B cell (primary cell): ENCODE measurements around the gene GAP43. TPM values are rescaled to one million over a fixed set of nuclear protein-coding genes. Genes with fewer than 3 reads are reported as not detected.

Source experiments
- ATAC-seq: fragments of 200-7000 bp; cut with Tn5 transposase; one replicate; pipeline ENCODE4 v1.10.0; 2021; ENCODE audit warnings: low read depth, mild to moderate bottlenecking, moderate number of reproducible peaks, moderate library complexity
- CTCF ChIA-PET: fragments of 350-600 bp; sonication (Branson Sonifier 250); formaldehyde crosslinking; loops from one replicate; lab custom pipeline; 2021; ENCODE audit warnings: antibody characterized with exemption, inconsistent platforms; lab: Charles Lee
- POLR2A ChIA-PET: fragments of 350-600 bp; sonication (Branson Sonifier 250); formaldehyde crosslinking; loops from one replicate; lab custom pipeline; 2021; ENCODE audit warnings: antibody characterized with exemption; lab: Charles Lee
- DNase-seq: peaks from one replicate; pipeline ENCODE4 v3.0.0; 2013
- H2AFZ ChIP-seq: 2 replicates; pipeline ENCODE4 v1.6.1; 2012; ENCODE audit warnings: mild to moderate bottlenecking, low read depth, low read length; ENCODE audit not compliant: insufficient read depth, poor library complexity, severe bottlenecking
- H3K27ac ChIP-seq, 2 donors: 1 replicate in 1 of 2; 2 replicates in 1 of 2; pipeline ENCODE4 v1.5.1; 2012 to 2013; ENCODE audit warnings: low read length in 2 of 2, mild to moderate bottlenecking in 2 of 2, moderate library complexity in 1 of 2
- H3K27me3 ChIP-seq, 4 experiments: fragments of 200-600 bp in 1 of 4; sonication (generic) in 1 of 4; replicated peaks in 1 of 4; 1 replicate in 2 of 4; 2 replicates in 2 of 4; pipeline versions ENCODE4 v1.6.1 to v1.7.0; 2013 to 2016; ENCODE audit warnings: low read length in 3 of 4, mild to moderate bottlenecking in 2 of 4, mixed read lengths in 1 of 4, moderate library complexity in 1 of 4; ENCODE audit not compliant: insufficient read depth in 4 of 4, control insufficient read depth in 3 of 4; ENCODE audit errors: control extremely low read depth in 1 of 4
- H3K36me3 ChIP-seq, 2 experiments: replicated peaks in 1 of 2; 1 replicate in 1 of 2; 2 replicates in 1 of 2; pipeline versions ENCODE4 v1.6.1 to v1.7.1; 2013; ENCODE audit warnings: low read length in 1 of 2; ENCODE audit not compliant: insufficient read depth in 2 of 2, control insufficient read depth in 1 of 2; ENCODE audit errors: control extremely low read depth in 1 of 2, extremely low read depth in 1 of 2
- H3K4me1 ChIP-seq, 2 donors: fragments of 200-600 bp in 1 of 2; sonication (generic) in 1 of 2; 1 replicate in 1 of 2; 2 replicates in 1 of 2; pipeline versions ENCODE4 v1.5.1 to v1.6.1; 2013 to 2017; ENCODE audit warnings: low read length in 2 of 2; ENCODE audit not compliant: control insufficient read depth in 2 of 2, insufficient read depth in 2 of 2
- H3K4me2 ChIP-seq: replicated peaks from 2 replicates; pipeline ENCODE3; 2012; ENCODE audit warnings: mild to moderate bottlenecking, low read depth, low read length; ENCODE audit not compliant: poor library complexity, severe bottlenecking
- H3K4me3 ChIP-seq, 5 experiments: fragments of 200-600 bp in 1 of 5; sonication (generic) in 1 of 5; 1 replicate in 3 of 5; 2 replicates in 2 of 5; pipeline versions ENCODE4 v1.5.1 to v1.7.0; 2011 to 2016; ENCODE audit warnings: low read length in 4 of 5, mild to moderate bottlenecking in 4 of 5, low read depth in 2 of 5, control low read depth in 1 of 5, moderate library complexity in 1 of 5; ENCODE audit not compliant: insufficient read depth in 1 of 5; ENCODE audit errors: control extremely low read depth in 1 of 5, extremely low read depth in 1 of 5
- H3K79me2 ChIP-seq: fragments of 200-600 bp; sonication (generic); one replicate; pipeline ENCODE4 v1.6.0; 2016; ENCODE audit warnings: low read length; ENCODE audit not compliant: control insufficient read depth, insufficient read depth
- H3K9ac ChIP-seq: fragments of 200-600 bp; sonication (generic); 2 replicates; pipeline ENCODE4 v1.6.1; 2017; ENCODE audit warnings: mild to moderate bottlenecking, low read length, moderate library complexity
- H3K9me3 ChIP-seq, 3 donors: one replicate each; pipeline versions ENCODE4 v1.6.1 to v1.7.1; 2013; ENCODE audit warnings: low read length in 2 of 3; ENCODE audit not compliant: control insufficient read depth in 2 of 3, insufficient read depth in 1 of 3; ENCODE audit errors: control extremely low read depth in 1 of 3
- H4K20me1 ChIP-seq: 2 replicates; pipeline ENCODE4 v1.6.0; 2012; ENCODE audit warnings: mild to moderate bottlenecking, low read length; ENCODE audit not compliant: insufficient read depth, control insufficient read depth, poor library complexity, severe bottlenecking
- H3K27ac Mint-ChIP-seq: one replicate; pipeline ENCODE4 v1.8.0; 2021; ENCODE audit warnings: mixed read lengths
- H3K27me3 Mint-ChIP-seq: one replicate; pipeline ENCODE4 v1.8.0; 2021; ENCODE audit warnings: mixed read lengths
- H3K4me1 Mint-ChIP-seq: one replicate; pipeline ENCODE4 v1.8.0; 2021; ENCODE audit warnings: mixed read lengths
- H3K4me3 Mint-ChIP-seq: one replicate; pipeline ENCODE4 v1.8.0; 2021; ENCODE audit warnings: mixed read lengths
- H3K9me3 Mint-ChIP-seq: one replicate; pipeline ENCODE4 v1.8.0; 2022; ENCODE audit warnings: mixed read lengths; ENCODE audit not compliant: insufficient read depth
- CTCF ChIP-seq: fragments of 200-600 bp; IDR thresholded peaks from one replicate; pipeline ENCODE4 v1.8.0; 2022; ENCODE audit warnings: antibody characterized with exemption, mild to moderate bottlenecking
- EZH2 ChIP-seq: IDR thresholded peaks from 2 replicates; pipeline ENCODE4 v1.6.1; 2012; ENCODE audit warnings: borderline replicate concordance, low read depth, mild to moderate bottlenecking, moderate library complexity, low read length; ENCODE audit not compliant: insufficient read depth, poor library complexity, severe bottlenecking
- WGBS: methylation state at CpG from one replicate; pipeline ENCODE4 v1.1.5; 2013; ENCODE audit warnings: missing lambda C conversion rate; ENCODE audit not compliant: insufficient coverage; 5-methylcytosine and 5-hydroxymethylcytosine counted together
- intact Hi-C: fragments of 100-400 bp; cut with micrococcal nuclease; formaldehyde crosslinking; loops from one replicate; pipeline ENCODE4 v1.10.0; 2022
- polyA plus RNA-seq: library from polyadenylated mRNA; depleted of rRNA; stranded (reverse); fragments of >200 nt; gene quantifications from 2 replicates; pipeline ENCODE4 v1.2.3, GENCODE V29; 2012
- total RNA-seq, 2 donors: library from RNA; stranded (reverse); fragments of 120-200 nt in 1 of 2; gene quantifications; 1 replicate in 1 of 2; 2 replicates in 1 of 2; pipeline versions ENCODE4 v1.2.3 to v1.2.4, GENCODE V29; 2013 to 2022

Gene GAP43
- total and polyA plus RNA-seq, 2 donors (not counting 1 experiment from before 2014, with no cell fraction given): 0.04 TPM; not detected in 1

GRCh38 chr3:115670911-115671310 is 47.6 kb downstream of the GAP43 start:
- H3K9ac ChIP-seq: no peak overlapping the region
- Mint-ChIP-seq H3K9me3 (no peaks in the 10 kb centered on the region), H3K4me3 (no peak overlapping the region), H3K4me1 (no peaks in the 10 kb centered on the region), H3K27ac (no peak overlapping the region), H3K27me3 (peaks cover 10% of the 10 kb centered on the region)
- ATAC-seq: no peak
- intact Hi-C loops: no loop called here
- H4K20me1 ChIP-seq: no peaks in the 10 kb centered on the region
- H2AFZ ChIP-seq: no peak overlapping the region
- no peaks in the 10 kb centered on the region for H3K4me1 ChIP-seq
- ChIA-PET POLR2A (no interaction called here), CTCF (no interaction called here)
- H3K4me3 ChIP-seq: no peak overlapping the region
- DNase-seq: no peak
- no peaks in the 10 kb centered on the region for H3K79me2 ChIP-seq
- H3K4me2 ChIP-seq: no peak overlapping the region
- TF ChIP-seq EZH2: no peak
- no peak for TF ChIP-seq CTCF
- peaks cover 0 to 3% (median 0%) of the 10 kb centered on the region in 4 experiments for H3K27me3 ChIP-seq
- no peaks in the 10 kb centered on the region for H3K36me3 ChIP-seq
- no peak overlapping the region for H3K27ac ChIP-seq
- H3K9me3 ChIP-seq: no peaks in the 10 kb centered on the region

- TF ChIP-seq EZH2 (no peak), CTCF (no peak)
- H3K4me1 ChIP-seq: no peaks in the 10 kb centered on the region
- ChIA-PET CTCF (no interaction called here), POLR2A (no interaction called here)
- no peaks in the 10 kb centered on the region for H3K9me3 ChIP-seq
- Mint-ChIP-seq H3K4me1 (no peaks in the 10 kb centered on the region), H3K9me3 (no peaks in the 10 kb centered on the region), H3K27me3 (peaks cover 15% of the 10 kb centered on the region), H3K4me3 (no peak overlapping the region), H3K27ac (no peak overlapping the region)
- no peak overlapping the region for H3K4me3 ChIP-seq
- no peaks in the 10 kb centered on the region for H3K36me3 ChIP-seq
- H3K9ac ChIP-seq: no peak overlapping the region
- H3K79me2 ChIP-seq: no peaks in the 10 kb centered on the region
- no peaks in the 10 kb centered on the region for H4K20me1 ChIP-seq
- WGBS: 94% methylated on average over 2 of the region's 5 CpGs
- no peak overlapping the region for H3K27ac ChIP-seq
- DNase-seq (no peak), ATAC-seq (no peak)
- intact Hi-C loops: no loop called here
- H3K27me3 ChIP-seq: peaks cover 0 to 3% (median 0%) of the 10 kb centered on the region in 4 experiments
- H2AFZ ChIP-seq: no peak overlapping the region
- no peak overlapping the region for H3K4me2 ChIP-seq
Measured at GRCh38 chr3:115671761-115672455, 48.6 kb downstream of the GAP43 start.
